NCI-H2107 treated with DMSO at 0.1 percent for 48 hours (cell line): ENCODE data around the gene KRT15.

Experiments used
- DNase-seq: peaks from one replicate; lab custom pipeline; 2025; ENCODE audit not compliant: unreplicated experiment; lab: John Stamatoyannopoulos, UW

The KRT15 gene

GRCh38 chr17:41518789-41519449 lies at the start of gene KRT15:
Gene KRT15, minus strand, starts transcription at chr17:41518890. Its CDS starts 63 bp downstream, at chr17:41518827.
- DNase-seq: no peak

DNA sequence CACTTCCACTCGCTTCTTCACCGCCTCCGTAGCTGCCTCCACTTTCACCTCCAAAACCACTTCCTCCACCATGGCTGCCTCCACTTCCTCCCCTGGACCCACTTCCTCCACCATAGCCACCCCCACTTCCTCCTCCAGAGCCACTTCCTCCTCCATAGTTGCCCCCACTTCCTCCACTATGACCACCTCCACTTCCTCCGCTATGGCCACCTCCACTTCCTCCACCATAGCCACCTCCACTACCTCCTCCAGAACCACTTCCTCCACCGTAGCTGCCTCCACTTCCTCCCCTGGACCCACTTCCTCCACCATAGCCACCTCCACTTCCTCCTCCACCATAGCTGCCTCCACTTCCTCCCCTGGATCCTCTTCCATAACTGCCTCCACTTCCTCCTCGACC lies 48.6 kb upstream of the KRT15 start:
- DNase-seq: no peak

GRCh38 chr17:41565338-41565737 lies 46.6 kb upstream of the KRT15 start:
- no peak for DNase-seq

- DNase-seq: no peak
These were observed 45.0 kb upstream of the KRT15 start for GRCh38 chr17:41563607-41564170.

- no peak for DNase-seq
These were observed 42.9 kb upstream of the KRT15 start for GRCh38 chr17:41561554-41561953.

DNA sequence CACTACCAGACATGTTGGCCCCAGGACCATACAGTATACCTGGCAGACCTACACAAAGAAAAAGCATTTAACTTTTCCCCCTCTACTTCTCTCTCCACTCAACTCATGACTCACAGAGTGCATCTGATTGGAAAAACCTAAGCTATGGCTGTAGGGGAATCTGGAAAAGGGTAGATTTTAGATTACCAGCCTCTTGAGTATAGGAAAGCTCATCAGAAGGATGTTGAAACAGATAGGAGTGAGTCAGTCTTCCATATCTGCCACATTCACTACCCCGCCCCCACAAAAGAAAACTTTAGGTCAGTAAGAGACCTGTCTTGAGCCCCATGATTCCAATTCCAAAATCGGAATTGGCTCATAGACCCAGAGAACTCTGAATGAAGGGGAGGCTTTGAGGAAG lies 40.9 kb upstream of the KRT15 start:
- no peak for DNase-seq

DNA sequence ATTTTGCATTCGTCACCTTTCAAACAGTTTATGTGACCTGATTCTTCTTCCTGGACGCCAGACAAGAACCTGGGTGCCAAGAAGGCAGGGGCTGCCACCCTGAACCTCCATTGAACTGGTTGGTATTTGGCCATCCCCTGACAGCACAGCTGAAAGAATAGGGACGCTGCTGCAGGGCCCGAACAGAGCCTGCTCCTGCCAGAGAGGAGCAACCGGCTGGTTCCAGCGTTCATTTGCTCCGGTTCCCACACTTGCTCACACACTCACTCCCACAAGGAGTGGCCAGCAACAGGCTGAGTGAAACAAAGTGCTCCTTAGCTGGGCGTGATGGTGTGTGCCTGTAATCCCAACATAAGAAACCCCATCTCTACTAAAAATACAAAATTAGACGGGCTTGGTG lies 38.2 kb upstream of the KRT15 start:
- DNase-seq: no peak

DNA sequence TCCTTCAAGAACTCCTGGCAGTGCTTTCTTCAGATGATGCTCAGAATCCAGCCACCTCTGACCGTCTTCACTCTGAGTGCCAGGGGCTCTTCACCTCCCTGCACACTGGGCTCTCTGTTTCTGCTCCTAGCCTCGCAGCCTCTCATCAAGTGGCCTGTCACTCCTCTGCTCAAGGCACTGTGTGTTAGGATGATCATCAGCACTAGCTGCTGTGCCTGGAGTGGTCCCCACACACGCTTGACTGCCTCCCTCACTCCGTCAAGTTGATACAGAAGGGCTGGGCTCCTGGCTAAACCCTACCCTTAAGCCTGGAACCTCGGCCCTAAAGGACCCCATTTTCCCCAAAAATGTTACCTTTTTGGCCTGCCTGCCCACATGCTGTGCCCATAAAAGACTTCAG lies 37.6 kb upstream of the KRT15 start:
- DNase-seq: no peak

DNA sequence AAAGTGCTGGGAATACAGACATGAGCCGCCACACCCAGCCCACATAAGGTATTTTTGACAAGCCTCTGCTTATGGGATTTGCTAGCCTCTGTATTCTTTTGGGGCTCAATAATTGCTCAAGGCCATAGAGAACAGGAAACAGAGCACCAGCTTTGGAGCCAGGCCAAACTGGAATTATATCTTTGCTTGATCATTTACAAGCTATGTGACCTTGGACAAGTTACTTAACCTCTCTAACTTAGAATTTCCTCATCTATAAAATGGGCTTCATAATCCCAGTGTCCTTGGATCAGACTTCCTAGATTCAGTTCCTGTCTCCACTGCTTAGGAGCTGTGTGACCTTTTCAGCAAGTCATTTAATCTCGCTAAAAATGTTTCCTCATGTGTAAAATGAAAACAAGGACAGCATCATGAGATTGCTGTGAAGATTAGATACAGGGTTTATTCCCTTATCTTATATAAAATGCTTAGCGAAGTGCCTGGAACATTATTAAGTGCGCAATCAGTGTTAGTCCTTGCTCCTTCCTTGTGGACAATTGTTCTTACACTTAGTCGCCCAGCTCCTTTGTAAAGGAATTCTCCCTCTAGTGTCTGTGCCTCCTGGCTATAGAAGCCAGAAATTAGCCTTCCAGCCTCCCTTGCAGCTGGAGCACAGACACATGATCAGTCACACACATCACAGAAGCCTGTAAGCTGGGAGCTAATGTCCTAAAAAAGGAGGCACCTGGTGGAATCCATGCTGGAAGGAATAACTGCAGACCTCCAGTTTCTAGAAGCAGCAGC lies 36.6 kb upstream of the KRT15 start:
- no peak for DNase-seq

GRCh38 chr17:41553987-41554680 lies 35.4 kb upstream of the KRT15 start:
- DNase-seq: no peak

DNA sequence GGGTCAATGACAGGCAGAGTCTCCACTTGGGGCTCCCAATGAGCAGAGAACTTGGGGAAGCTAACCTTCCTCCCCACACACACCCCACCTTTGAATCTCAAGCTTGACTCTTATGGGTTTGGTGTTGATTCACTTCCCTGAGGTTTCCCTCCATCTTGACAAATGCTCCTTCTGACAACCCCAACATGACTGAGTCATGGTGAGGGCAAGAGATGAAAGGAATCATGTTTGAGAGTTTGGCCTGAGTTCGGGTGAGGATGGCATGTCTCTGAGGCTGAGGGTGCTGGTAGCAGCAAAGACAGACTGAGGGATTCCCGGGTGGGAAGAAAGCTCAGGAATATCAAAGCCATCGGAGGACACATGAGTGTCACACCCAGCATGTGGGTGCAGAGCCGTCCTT lies 34.5 kb upstream of the KRT15 start:
- no peak for DNase-seq

- DNase-seq: no peak
These were observed 33.8 kb upstream of the KRT15 start for GRCh38 chr17:41552455-41552854.

DNA sequence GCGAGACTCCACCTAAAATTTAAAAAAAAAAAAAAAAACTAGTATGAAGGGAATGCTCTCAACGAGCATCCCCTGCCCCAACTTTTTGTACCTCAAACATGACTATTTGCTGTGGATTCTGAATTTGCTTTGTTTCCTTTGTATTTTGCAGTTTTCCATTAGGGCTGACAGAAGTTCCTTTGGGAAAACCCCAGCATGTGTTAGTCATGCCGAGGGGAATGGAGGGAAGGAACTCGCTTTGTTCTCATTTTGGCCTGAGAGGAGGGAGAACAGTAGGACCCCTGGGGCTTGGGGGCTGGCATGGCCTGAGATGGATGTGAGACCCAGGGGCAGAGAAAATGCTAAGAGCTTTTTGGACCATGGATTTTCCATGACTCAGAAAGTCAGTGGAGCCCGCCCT lies 32.7 kb upstream of the KRT15 start:
- DNase-seq: no peak

DNA sequence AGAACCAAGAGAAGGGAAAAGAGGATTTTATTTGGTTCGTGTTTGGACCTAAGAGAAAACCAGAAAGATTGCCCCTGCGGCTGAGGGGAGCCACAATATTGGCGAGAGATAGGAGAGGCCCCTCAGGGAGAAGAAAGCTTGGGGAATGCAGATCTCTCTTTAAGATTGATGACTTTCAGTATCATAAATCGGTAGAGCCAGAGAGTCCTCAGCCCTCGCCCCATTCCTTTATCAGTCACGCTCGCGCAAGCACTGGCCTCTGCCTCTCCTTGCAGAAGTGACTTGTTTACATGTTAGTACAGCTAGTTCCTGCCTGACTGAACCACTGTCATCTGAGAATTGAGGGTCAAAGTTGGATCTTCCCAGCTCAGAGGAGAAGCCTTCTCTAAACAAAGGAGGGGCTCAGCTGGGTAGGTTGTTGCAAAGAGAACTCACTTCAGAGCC lies 30.9 kb upstream of the KRT15 start:
- DNase-seq: no peak

- peak; percentile 65 for DNase-seq
These were observed 30.3 kb upstream of the KRT15 start for GRCh38 chr17:41548844-41549595.

DNA sequence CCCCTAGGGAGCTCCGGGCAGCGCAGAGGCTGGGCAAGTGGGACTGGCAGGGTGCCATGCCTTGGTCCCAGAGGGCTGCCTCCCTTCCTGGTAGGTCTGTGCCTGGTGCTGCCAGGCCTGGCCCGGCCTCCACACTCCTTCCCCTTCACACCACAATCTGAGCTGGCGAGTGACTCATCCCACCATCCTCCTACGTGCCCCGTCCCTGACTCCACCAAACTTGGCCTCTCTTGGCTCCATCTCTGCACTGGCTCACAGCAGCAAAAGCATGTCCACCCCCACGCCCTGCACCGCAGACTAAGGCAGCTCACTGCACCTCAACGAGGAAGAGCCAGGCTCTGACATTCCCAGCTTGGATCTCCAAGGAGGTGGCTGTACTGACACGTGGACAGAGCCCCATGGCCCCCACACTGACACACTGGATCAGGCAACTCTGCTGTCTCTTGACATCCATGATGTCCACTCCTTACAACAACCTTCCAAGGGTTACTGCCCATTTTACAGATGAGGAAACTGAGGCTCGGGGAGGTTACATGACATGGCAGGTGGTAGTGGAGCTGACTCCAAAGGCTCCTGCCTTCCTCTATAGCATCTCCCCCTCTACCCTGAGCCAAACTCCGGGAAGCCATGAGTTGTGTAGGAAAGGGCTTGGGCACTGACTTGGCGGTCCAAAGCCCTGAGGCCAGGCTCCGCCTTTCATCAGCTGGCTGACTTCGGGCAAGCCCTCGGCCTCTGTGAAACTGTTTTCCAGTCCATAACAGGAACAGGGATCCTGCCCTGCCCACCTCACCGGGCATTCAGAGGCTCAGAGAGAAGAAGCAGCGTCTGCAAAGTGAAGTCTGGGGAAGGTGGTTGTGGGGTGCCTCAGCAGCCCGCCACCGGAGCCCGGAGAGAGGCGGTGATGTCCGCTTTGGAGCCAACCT lies 29.5 kb upstream of the KRT15 start:
- DNase-seq: peak; percentile 55

GRCh38 chr17:41547378-41547841 lies 28.7 kb upstream of the KRT15 start:
- peak; percentile 55 for DNase-seq

- no peak for DNase-seq
These were observed 28.1 kb upstream of the KRT15 start for GRCh38 chr17:41546819-41547218.

- no peak for DNase-seq
These were observed 27.2 kb upstream of the KRT15 start for GRCh38 chr17:41545829-41546410.
